H9 (cell line): Measurements from ENCODE around the gene ARNT2. TPM values are rescaled to one million over a fixed set of nuclear protein-coding genes. Genes with fewer than 3 reads are reported as not detected.

Experiments used
- DNase-seq: peaks from one replicate; pipeline ENCODE4 v3.0.0-alpha.2; 2017
- H2AFZ ChIP-seq: one replicate; pipeline ENCODE4 v1.6.1; 2013; ENCODE audit warnings: mild to moderate bottlenecking, low read length, control low read depth, moderate library complexity
- H2AK5ac ChIP-seq: 2 replicates; pipeline ENCODE4 v1.6.1; 2013; ENCODE audit warnings: low read length, control low read depth, mixed read lengths; ENCODE audit not compliant: insufficient read length
- H2BK120ac ChIP-seq: one replicate; pipeline ENCODE4 v1.6.1; 2013; ENCODE audit warnings: low read depth, mild to moderate bottlenecking, low read length, control low read depth, inconsistent platforms; ENCODE audit not compliant: poor library complexity, severe bottlenecking
- H2BK12ac ChIP-seq: 2 replicates; pipeline ENCODE4 v1.6.1; 2013; ENCODE audit warnings: low read length, control low read depth, mixed read lengths, low read depth; ENCODE audit not compliant: insufficient read length
- H2BK15ac ChIP-seq: 2 replicates; pipeline ENCODE4 v1.6.1; 2013; ENCODE audit warnings: low read depth, low read length, control low read depth
- H2BK20ac ChIP-seq: one replicate; pipeline ENCODE4 v1.6.1; 2013; ENCODE audit warnings: low read depth, mild to moderate bottlenecking, low read length, control low read depth, inconsistent platforms; ENCODE audit not compliant: poor library complexity, severe bottlenecking
- H2BK5ac ChIP-seq: 2 replicates; pipeline ENCODE4 v1.6.1; 2013; ENCODE audit warnings: low read length, control low read depth, mixed read lengths; ENCODE audit not compliant: insufficient read length
- H3K14ac ChIP-seq: 2 replicates; pipeline ENCODE4 v1.6.1; 2013; ENCODE audit warnings: low read length, control low read depth; ENCODE audit not compliant: insufficient read depth
- H3K18ac ChIP-seq: 2 replicates; pipeline ENCODE4 v1.6.1; 2013; ENCODE audit warnings: low read depth, mild to moderate bottlenecking, mixed read lengths, low read length, control low read depth; ENCODE audit not compliant: insufficient read length
- H3K23ac ChIP-seq: 2 replicates; pipeline ENCODE4 v1.6.1; 2013; ENCODE audit warnings: low read length, control low read depth, mixed read lengths, low read depth; ENCODE audit not compliant: insufficient read length
- H3K23me2 ChIP-seq: 2 replicates; pipeline ENCODE4 v1.6.1; 2013; ENCODE audit warnings: low read depth, mild to moderate bottlenecking, mixed read lengths, low read length, control low read depth; ENCODE audit not compliant: insufficient read length, poor library complexity, severe bottlenecking
- H3K27ac ChIP-seq: 2 replicates; pipeline ENCODE4 v1.5.1; 2013; ENCODE audit warnings: low read length, control low read depth, mixed read lengths, low read depth; ENCODE audit not compliant: insufficient read length
- H3K27me3 ChIP-seq: 2 replicates; pipeline ENCODE4 v1.6.1; 2013; ENCODE audit warnings: low read length, control low read depth, inconsistent platforms; ENCODE audit not compliant: insufficient read depth
- H3K4ac ChIP-seq: 2 replicates; pipeline ENCODE4 v1.6.1; 2013; ENCODE audit warnings: low read depth, mild to moderate bottlenecking, control low read depth, inconsistent platforms, low read length, moderate library complexity
- H3K4me1 ChIP-seq: 2 replicates; pipeline ENCODE4 v1.6.1; 2013; ENCODE audit warnings: low read length, control low read depth, inconsistent platforms; ENCODE audit not compliant: insufficient read depth
- H3K4me2 ChIP-seq: 2 replicates; pipeline ENCODE4 v1.6.1; 2013; ENCODE audit warnings: low read length, control low read depth, mixed read lengths; ENCODE audit not compliant: insufficient read length, insufficient read depth
- H3K56ac ChIP-seq: 2 replicates; pipeline ENCODE4 v1.6.1; 2013; ENCODE audit warnings: low read depth, mild to moderate bottlenecking, mixed read lengths, low read length, control low read depth; ENCODE audit not compliant: insufficient read length
- H3K79me1 ChIP-seq: 2 replicates; pipeline ENCODE4 v1.6.1; 2013; ENCODE audit warnings: low read depth, mild to moderate bottlenecking, moderate library complexity, low read length, control low read depth, inconsistent platforms; ENCODE audit not compliant: insufficient read depth, poor library complexity, severe bottlenecking
- H3K79me2 ChIP-seq: 2 replicates; pipeline ENCODE4 v1.6.1; 2013; ENCODE audit warnings: low read length, control low read depth, inconsistent platforms; ENCODE audit not compliant: insufficient read depth
- H3K9ac ChIP-seq: 2 replicates; pipeline ENCODE4 v1.6.1; 2013; ENCODE audit warnings: low read length, control low read depth, mixed read lengths; ENCODE audit not compliant: insufficient read length; ENCODE audit errors: extremely low read depth
- H3K9me3 ChIP-seq: one replicate; pipeline ENCODE4 v1.6.1; 2013; ENCODE audit warnings: low read depth, low read length, inconsistent platforms; ENCODE audit not compliant: control insufficient read depth
- H3T11ph ChIP-seq: one replicate; pipeline ENCODE4 v1.6.1; 2013; ENCODE audit warnings: mild to moderate bottlenecking, low read length, control low read depth, inconsistent platforms
- H4K20me1 ChIP-seq: one replicate; pipeline ENCODE4 v1.6.1; 2013; ENCODE audit not compliant: control insufficient read depth, insufficient read length, insufficient read depth
- H4K5ac ChIP-seq: 2 replicates; pipeline ENCODE4 v1.6.1; 2013; ENCODE audit warnings: low read depth, mild to moderate bottlenecking, mixed read lengths, low read length, control low read depth; ENCODE audit not compliant: insufficient read length
- H4K8ac ChIP-seq: replicated peaks from 2 replicates; pipeline ENCODE4 v1.6.1; 2013; ENCODE audit warnings: low read length, control low read depth, mixed read lengths, low read depth; ENCODE audit not compliant: insufficient read length
- H4K91ac ChIP-seq: 2 replicates; pipeline ENCODE4 v1.6.1; 2013; ENCODE audit warnings: low read depth, mild to moderate bottlenecking, moderate library complexity, mixed read lengths, low read length, control low read depth; ENCODE audit not compliant: insufficient read length
- H3K27ac Mint-ChIP-seq, 3 experiments: 2 replicates in 2 of 3; 3 replicates in 1 of 3; pipeline ENCODE4 v1.8.0; 2020 to 2021; ENCODE audit warnings: mixed read lengths in 3 of 3, mild to moderate bottlenecking in 1 of 3, moderate library complexity in 1 of 3
- H3K27me3 Mint-ChIP-seq: 2 replicates; pipeline ENCODE4 v1.8.0; 2021; ENCODE audit warnings: low read depth, mild to moderate bottlenecking, moderate library complexity, mixed read lengths
- H3K36me3 Mint-ChIP-seq, 3 experiments: 2 replicates in 2 of 3; 3 replicates in 1 of 3; pipeline ENCODE4 v1.8.0; 2020 to 2021; ENCODE audit warnings: low read depth in 3 of 3, mixed read lengths in 3 of 3; ENCODE audit not compliant: insufficient read depth in 1 of 3
- H3K4me1 Mint-ChIP-seq, 2 experiments: 2 replicates each; pipeline ENCODE4 v1.8.0; 2020; ENCODE audit warnings: mixed read lengths in 2 of 2
- H3K4me3 Mint-ChIP-seq, 2 experiments: 2 replicates in 1 of 2; 3 replicates in 1 of 2; pipeline ENCODE4 v1.8.0; 2020 to 2021; ENCODE audit warnings: mild to moderate bottlenecking in 2 of 2, mixed read lengths in 2 of 2, moderate library complexity in 1 of 2
- H3K9me3 Mint-ChIP-seq, 2 experiments: 2 replicates in 1 of 2; 3 replicates in 1 of 2; pipeline ENCODE4 v1.8.0; 2020; ENCODE audit warnings: mild to moderate bottlenecking in 2 of 2, mixed read lengths in 2 of 2, moderate library complexity in 1 of 2
- WGBS: extraction: QIAGEN DNeasy Blood & Tissue Kit; methylation state at CpG from one replicate; pipeline ENCODE4 v1.1.7; 2013; ENCODE audit warnings: missing lambda C conversion rate, low lambda C conversion rate, mixed read lengths; ENCODE audit not compliant: insufficient read length; ENCODE audit errors: extremely low coverage; 5-methylcytosine and 5-hydroxymethylcytosine counted together
- total RNA-seq: library from RNA; stranded (reverse); gene quantifications from 2 replicates; pipeline ENCODE4 v1.2.1, GENCODE V29; 2021
- TF ChIP-seq, protein P1 (sequence below): fragments of 200-600 bp; sonication (generic); conservative IDR thresholded peaks from 3 replicates; pipeline ENCODE4 v1.8.0; 2021; ENCODE audit warnings: antibody characterized with exemption, mild to moderate bottlenecking

ARNT2 gene
- total RNA-seq, 1 experiment from 2014 or later, result 10.5 TPM

DNA sequence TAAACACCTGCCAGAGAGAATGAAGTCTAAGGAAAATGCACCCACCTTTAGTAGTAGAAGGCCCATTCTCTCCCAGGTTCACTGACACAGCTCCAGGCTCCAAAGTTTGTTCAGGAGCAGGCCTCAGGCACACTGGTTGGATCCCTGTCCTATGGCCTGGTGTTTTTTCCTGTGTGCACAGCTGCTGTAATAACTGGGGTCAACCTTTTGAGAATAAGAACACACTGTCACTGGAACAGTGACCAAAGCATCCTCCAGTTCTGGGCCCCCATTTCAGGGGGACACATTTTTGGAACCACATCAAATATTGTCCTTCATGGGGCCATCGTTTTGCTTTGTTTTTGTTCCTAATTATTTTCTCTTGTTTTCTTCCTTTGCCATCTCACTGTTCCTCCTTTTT lies 95.8 kb downstream of the ARNT2 start:
- no peak overlapping the region for H4K8ac ChIP-seq
- TF ChIP-seq, protein P1, sequence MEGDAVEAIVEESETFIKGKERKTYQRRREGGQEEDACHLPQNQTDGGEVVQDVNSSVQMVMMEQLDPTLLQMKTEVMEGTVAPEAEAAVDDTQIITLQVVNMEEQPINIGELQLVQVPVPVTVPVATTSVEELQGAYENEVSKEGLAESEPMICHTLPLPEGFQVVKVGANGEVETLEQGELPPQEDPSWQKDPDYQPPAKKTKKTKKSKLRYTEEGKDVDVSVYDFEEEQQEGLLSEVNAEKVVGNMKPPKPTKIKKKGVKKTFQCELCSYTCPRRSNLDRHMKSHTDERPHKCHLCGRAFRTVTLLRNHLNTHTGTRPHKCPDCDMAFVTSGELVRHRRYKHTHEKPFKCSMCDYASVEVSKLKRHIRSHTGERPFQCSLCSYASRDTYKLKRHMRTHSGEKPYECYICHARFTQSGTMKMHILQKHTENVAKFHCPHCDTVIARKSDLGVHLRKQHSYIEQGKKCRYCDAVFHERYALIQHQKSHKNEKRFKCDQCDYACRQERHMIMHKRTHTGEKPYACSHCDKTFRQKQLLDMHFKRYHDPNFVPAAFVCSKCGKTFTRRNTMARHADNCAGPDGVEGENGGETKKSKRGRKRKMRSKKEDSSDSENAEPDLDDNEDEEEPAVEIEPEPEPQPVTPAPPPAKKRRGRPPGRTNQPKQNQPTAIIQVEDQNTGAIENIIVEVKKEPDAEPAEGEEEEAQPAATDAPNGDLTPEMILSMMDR, result no peak
- H2BK120ac ChIP-seq, result no peak overlapping the region
- no peak overlapping the region for H2BK12ac ChIP-seq
- H3K23ac ChIP-seq, result no peak overlapping the region
- no peaks in the 10 kb centered on the region for H3K79me2 ChIP-seq
- no peak overlapping the region for H3K9ac ChIP-seq
- no peak overlapping the region for H3K14ac ChIP-seq
- H3K23me2 ChIP-seq, result no peaks in the 10 kb centered on the region
- H2BK15ac ChIP-seq, result no peak overlapping the region
- WGBS, result no CpG with 5 or more reads among the region's 1 CpG
- no peaks in the 10 kb centered on the region for H3K79me1 ChIP-seq
- no peak overlapping the region for H3K4me2 ChIP-seq
- no peaks in the 10 kb centered on the region for H3K4me1 ChIP-seq
- H3K27me3 Mint-ChIP-seq, result no peaks in the 10 kb centered on the region
- H3K4me3 Mint-ChIP-seq, result no peak overlapping the region
- no peaks in the 10 kb centered on the region for H4K20me1 ChIP-seq
- peaks cover 9 to 10% of the 10 kb centered on the region in 2 experiments for H3K4me1 Mint-ChIP-seq
- no peak overlapping the region for H4K91ac ChIP-seq
- H3K18ac ChIP-seq, result no peak overlapping the region
- H3T11ph ChIP-seq, result no peak overlapping the region
- no peak overlapping the region for H4K5ac ChIP-seq
- H2BK20ac ChIP-seq, result no peak overlapping the region
- no peak overlapping the region for H2AFZ ChIP-seq
- H3K27ac Mint-ChIP-seq, result no peak overlapping the region
- H3K27me3 ChIP-seq, result no peaks in the 10 kb centered on the region
- peak; percentile 5 for DNase-seq
- no peaks in the 10 kb centered on the region; a peak in 2 of 7 replicates for H3K36me3 Mint-ChIP-seq
- no peak overlapping the region for H3K56ac ChIP-seq
- H3K9me3 Mint-ChIP-seq, result no peaks in the 10 kb centered on the region
- no peak overlapping the region for H2BK5ac ChIP-seq
- H3K27ac ChIP-seq, result no peak overlapping the region
- H2AK5ac ChIP-seq, result no peak overlapping the region
- H3K4ac ChIP-seq, result no peak overlapping the region
- no peaks in the 10 kb centered on the region for H3K9me3 ChIP-seq
